H9 (cell line): Measurements from ENCODE around the gene CRIP2. TPM values are rescaled to one million over a fixed set of nuclear protein-coding genes. Genes with fewer than 3 reads are reported as not detected.

ENCODE experiments used
- DNase-seq: peaks from one replicate; pipeline ENCODE4 v3.0.0-alpha.2; 2017
- H2AFZ ChIP-seq: one replicate; pipeline ENCODE4 v1.6.1; 2013; ENCODE audit warnings: mild to moderate bottlenecking, low read length, control low read depth, moderate library complexity
- H2AK5ac ChIP-seq: 2 replicates; pipeline ENCODE4 v1.6.1; 2013; ENCODE audit warnings: low read length, control low read depth, mixed read lengths; ENCODE audit not compliant: insufficient read length
- H2BK120ac ChIP-seq: one replicate; pipeline ENCODE4 v1.6.1; 2013; ENCODE audit warnings: low read depth, mild to moderate bottlenecking, low read length, control low read depth, inconsistent platforms; ENCODE audit not compliant: poor library complexity, severe bottlenecking
- H2BK12ac ChIP-seq: 2 replicates; pipeline ENCODE4 v1.6.1; 2013; ENCODE audit warnings: low read length, control low read depth, mixed read lengths, low read depth; ENCODE audit not compliant: insufficient read length
- H2BK15ac ChIP-seq: 2 replicates; pipeline ENCODE4 v1.6.1; 2013; ENCODE audit warnings: low read depth, low read length, control low read depth
- H2BK20ac ChIP-seq: one replicate; pipeline ENCODE4 v1.6.1; 2013; ENCODE audit warnings: low read depth, mild to moderate bottlenecking, low read length, control low read depth, inconsistent platforms; ENCODE audit not compliant: poor library complexity, severe bottlenecking
- H2BK5ac ChIP-seq: 2 replicates; pipeline ENCODE4 v1.6.1; 2013; ENCODE audit warnings: low read length, control low read depth, mixed read lengths; ENCODE audit not compliant: insufficient read length
- H3K14ac ChIP-seq: 2 replicates; pipeline ENCODE4 v1.6.1; 2013; ENCODE audit warnings: low read length, control low read depth; ENCODE audit not compliant: insufficient read depth
- H3K18ac ChIP-seq: 2 replicates; pipeline ENCODE4 v1.6.1; 2013; ENCODE audit warnings: low read depth, mild to moderate bottlenecking, mixed read lengths, low read length, control low read depth; ENCODE audit not compliant: insufficient read length
- H3K23ac ChIP-seq: 2 replicates; pipeline ENCODE4 v1.6.1; 2013; ENCODE audit warnings: low read length, control low read depth, mixed read lengths, low read depth; ENCODE audit not compliant: insufficient read length
- H3K23me2 ChIP-seq: 2 replicates; pipeline ENCODE4 v1.6.1; 2013; ENCODE audit warnings: low read depth, mild to moderate bottlenecking, mixed read lengths, low read length, control low read depth; ENCODE audit not compliant: insufficient read length, poor library complexity, severe bottlenecking
- H3K27ac ChIP-seq: 2 replicates; pipeline ENCODE4 v1.5.1; 2013; ENCODE audit warnings: low read length, control low read depth, mixed read lengths, low read depth; ENCODE audit not compliant: insufficient read length
- H3K27me3 ChIP-seq: 2 replicates; pipeline ENCODE4 v1.6.1; 2013; ENCODE audit warnings: low read length, control low read depth, inconsistent platforms; ENCODE audit not compliant: insufficient read depth
- H3K4ac ChIP-seq: 2 replicates; pipeline ENCODE4 v1.6.1; 2013; ENCODE audit warnings: low read depth, mild to moderate bottlenecking, control low read depth, inconsistent platforms, low read length, moderate library complexity
- H3K4me1 ChIP-seq: 2 replicates; pipeline ENCODE4 v1.6.1; 2013; ENCODE audit warnings: low read length, control low read depth, inconsistent platforms; ENCODE audit not compliant: insufficient read depth
- H3K4me2 ChIP-seq: 2 replicates; pipeline ENCODE4 v1.6.1; 2013; ENCODE audit warnings: low read length, control low read depth, mixed read lengths; ENCODE audit not compliant: insufficient read length, insufficient read depth
- H3K56ac ChIP-seq: 2 replicates; pipeline ENCODE4 v1.6.1; 2013; ENCODE audit warnings: low read depth, mild to moderate bottlenecking, mixed read lengths, low read length, control low read depth; ENCODE audit not compliant: insufficient read length
- H3K79me1 ChIP-seq: 2 replicates; pipeline ENCODE4 v1.6.1; 2013; ENCODE audit warnings: low read depth, mild to moderate bottlenecking, moderate library complexity, low read length, control low read depth, inconsistent platforms; ENCODE audit not compliant: insufficient read depth, poor library complexity, severe bottlenecking
- H3K79me2 ChIP-seq: 2 replicates; pipeline ENCODE4 v1.6.1; 2013; ENCODE audit warnings: low read length, control low read depth, inconsistent platforms; ENCODE audit not compliant: insufficient read depth
- H3K9ac ChIP-seq: 2 replicates; pipeline ENCODE4 v1.6.1; 2013; ENCODE audit warnings: low read length, control low read depth, mixed read lengths; ENCODE audit not compliant: insufficient read length; ENCODE audit errors: extremely low read depth
- H3K9me3 ChIP-seq: one replicate; pipeline ENCODE4 v1.6.1; 2013; ENCODE audit warnings: low read depth, low read length, inconsistent platforms; ENCODE audit not compliant: control insufficient read depth
- H3T11ph ChIP-seq: one replicate; pipeline ENCODE4 v1.6.1; 2013; ENCODE audit warnings: mild to moderate bottlenecking, low read length, control low read depth, inconsistent platforms
- H4K20me1 ChIP-seq: one replicate; pipeline ENCODE4 v1.6.1; 2013; ENCODE audit not compliant: control insufficient read depth, insufficient read length, insufficient read depth
- H4K5ac ChIP-seq: 2 replicates; pipeline ENCODE4 v1.6.1; 2013; ENCODE audit warnings: low read depth, mild to moderate bottlenecking, mixed read lengths, low read length, control low read depth; ENCODE audit not compliant: insufficient read length
- H4K8ac ChIP-seq: replicated peaks from 2 replicates; pipeline ENCODE4 v1.6.1; 2013; ENCODE audit warnings: low read length, control low read depth, mixed read lengths, low read depth; ENCODE audit not compliant: insufficient read length
- H4K91ac ChIP-seq: 2 replicates; pipeline ENCODE4 v1.6.1; 2013; ENCODE audit warnings: low read depth, mild to moderate bottlenecking, moderate library complexity, mixed read lengths, low read length, control low read depth; ENCODE audit not compliant: insufficient read length
- H3K27ac Mint-ChIP-seq, 3 experiments: 2 replicates in 2 of 3; 3 replicates in 1 of 3; pipeline ENCODE4 v1.8.0; 2020 to 2021; ENCODE audit warnings: mixed read lengths in 3 of 3, mild to moderate bottlenecking in 1 of 3, moderate library complexity in 1 of 3
- H3K27me3 Mint-ChIP-seq: 2 replicates; pipeline ENCODE4 v1.8.0; 2021; ENCODE audit warnings: low read depth, mild to moderate bottlenecking, moderate library complexity, mixed read lengths
- H3K36me3 Mint-ChIP-seq, 3 experiments: 2 replicates in 2 of 3; 3 replicates in 1 of 3; pipeline ENCODE4 v1.8.0; 2020 to 2021; ENCODE audit warnings: low read depth in 3 of 3, mixed read lengths in 3 of 3; ENCODE audit not compliant: insufficient read depth in 1 of 3
- H3K4me1 Mint-ChIP-seq, 2 experiments: 2 replicates each; pipeline ENCODE4 v1.8.0; 2020; ENCODE audit warnings: mixed read lengths in 2 of 2
- H3K4me3 Mint-ChIP-seq, 2 experiments: 2 replicates in 1 of 2; 3 replicates in 1 of 2; pipeline ENCODE4 v1.8.0; 2020 to 2021; ENCODE audit warnings: mild to moderate bottlenecking in 2 of 2, mixed read lengths in 2 of 2, moderate library complexity in 1 of 2
- H3K9me3 Mint-ChIP-seq, 2 experiments: 2 replicates in 1 of 2; 3 replicates in 1 of 2; pipeline ENCODE4 v1.8.0; 2020; ENCODE audit warnings: mild to moderate bottlenecking in 2 of 2, mixed read lengths in 2 of 2, moderate library complexity in 1 of 2
- CTCF ChIP-seq: fragments of 200-600 bp; sonication (generic); conservative IDR thresholded peaks from 3 replicates; pipeline ENCODE4 v1.8.0; 2021; ENCODE audit warnings: antibody characterized with exemption, mild to moderate bottlenecking
- WGBS: extraction: QIAGEN DNeasy Blood & Tissue Kit; methylation state at CpG from one replicate; pipeline ENCODE4 v1.1.7; 2013; ENCODE audit warnings: missing lambda C conversion rate, low lambda C conversion rate, mixed read lengths; ENCODE audit not compliant: insufficient read length; ENCODE audit errors: extremely low coverage; 5-methylcytosine and 5-hydroxymethylcytosine counted together
- total RNA-seq: library from RNA; stranded (reverse); gene quantifications from 2 replicates; pipeline ENCODE4 v1.2.1, GENCODE V29; 2021

CRIP2 gene
- total RNA-seq, 1 experiment from 2014 or later = 5.7 TPM

- Histone ChIP-seq H2BK15ac (no peak overlapping the region), H3K18ac (no peak overlapping the region), H3T11ph (no peak overlapping the region), H3K79me1 (no peaks in the 10 kb centered on the region), H4K5ac (no peak overlapping the region), H3K27me3 (peaks cover 16% of the 10 kb centered on the region; the same call in 1 of the 2 replicates), H3K4me2 (peak overlapping the region; percentile 21), H4K20me1 (no peaks in the 10 kb centered on the region), H2BK12ac (no peak overlapping the region), H4K8ac (no peak overlapping the region), H3K4me1 (no peaks in the 10 kb centered on the region; the same call in 1 of the 2 replicates), H3K79me2 (no peaks in the 10 kb centered on the region), H2BK5ac (no peak overlapping the region), H3K9me3 (no peaks in the 10 kb centered on the region), H3K56ac (no peak overlapping the region), H3K23me2 (peaks cover 7% of the 10 kb centered on the region), H3K27ac (no peak overlapping the region), H3K14ac (no peak overlapping the region), H2AK5ac (no peak overlapping the region), H4K91ac (no peak overlapping the region), H2BK120ac (no peak overlapping the region), H3K9ac (no peak overlapping the region), H3K4ac (no peak overlapping the region), H2BK20ac (no peak overlapping the region), H2AFZ (no peak overlapping the region), H3K23ac (no peak overlapping the region)
- Mint-ChIP-seq H3K27ac (no peak overlapping the region), H3K9me3 (peaks cover 0 to 12% of the 10 kb centered on the region in 2 experiments; a peak in 2 of 5 replicates), H3K27me3 (peaks cover 64% of the 10 kb centered on the region), H3K36me3 (no peaks in the 10 kb centered on the region), H3K4me1 (no peaks in the 10 kb centered on the region), H3K4me3 (0 out of 5 replicates have a peak overlapping the region, but pooled peaks have one; percentile 5 to 62)
- no CpG with 5 or more reads among the region's 48 CpGs for WGBS
- no peak for DNase-seq
- TF ChIP-seq CTCF = no peak
Observed at GRCh38 chr14:105526776-105527380, 52.3 kb downstream of the CRIP2 start.
